GM19238 (cell line): ENCODE measurements around the gene RPS6KA4.
"Not testable (repeated sequence)": the region's sequence is repeated elsewhere in the genome, so short reads cannot be mapped to it uniquely, and the experiment has no call there.

Experiments used
- DNase-seq: peaks from one replicate; pipeline ENCODE4 v3.0.0; 2011; ENCODE audit warnings: low spot score; ENCODE audit not compliant: insufficient read length

The RPS6KA4 gene

GRCh38 chr11:64418233-64418632 is 59.3 kb downstream of the RPS6KA4 start:
- DNase-seq, result not testable (repeated sequence)

- no peak for DNase-seq
Measured at GRCh38 chr11:64419257-64419790, 60.4 kb downstream of the RPS6KA4 start.

- DNase-seq, result no peak
Measured at GRCh38 chr11:64419818-64420485, 61.0 kb downstream of the RPS6KA4 start.
